ENCODE results near the gene RASSF4.

Gene RASSF4

GRCh38 chr10:44929356-44930255, 30.0 kb upstream of the RASSF4 start:
- TF ChIP-seq CTCF (IDR thresholded peaks at IDR 0.05): no peak

- no peak for TF ChIP-seq CTCF (IDR thresholded peaks at IDR 0.05)
Observed at GRCh38 chr10:44930904-44931620, 28.5 kb upstream of the RASSF4 start.

GRCh38 chr10:44931621-44932516, 27.7 kb upstream of the RASSF4 start:
- no peak for TF ChIP-seq CTCF (IDR thresholded peaks at IDR 0.05)

GRCh38 chr10:44932517-44933450, 26.8 kb upstream of the RASSF4 start:
- TF ChIP-seq CTCF (IDR thresholded peaks at IDR 0.05): peak; percentile 98

- TF ChIP-seq CTCF (IDR thresholded peaks at IDR 0.05): no peak
Observed at GRCh38 chr10:44933451-44934321, 25.9 kb upstream of the RASSF4 start.

GRCh38 chr10:44934416-44935200, 25.0 kb upstream of the RASSF4 start:
- no peak for TF ChIP-seq CTCF (IDR thresholded peaks at IDR 0.05)
